Measurements from ENCODE around the gene SMAD6.

The SMAD6 gene

DNA sequence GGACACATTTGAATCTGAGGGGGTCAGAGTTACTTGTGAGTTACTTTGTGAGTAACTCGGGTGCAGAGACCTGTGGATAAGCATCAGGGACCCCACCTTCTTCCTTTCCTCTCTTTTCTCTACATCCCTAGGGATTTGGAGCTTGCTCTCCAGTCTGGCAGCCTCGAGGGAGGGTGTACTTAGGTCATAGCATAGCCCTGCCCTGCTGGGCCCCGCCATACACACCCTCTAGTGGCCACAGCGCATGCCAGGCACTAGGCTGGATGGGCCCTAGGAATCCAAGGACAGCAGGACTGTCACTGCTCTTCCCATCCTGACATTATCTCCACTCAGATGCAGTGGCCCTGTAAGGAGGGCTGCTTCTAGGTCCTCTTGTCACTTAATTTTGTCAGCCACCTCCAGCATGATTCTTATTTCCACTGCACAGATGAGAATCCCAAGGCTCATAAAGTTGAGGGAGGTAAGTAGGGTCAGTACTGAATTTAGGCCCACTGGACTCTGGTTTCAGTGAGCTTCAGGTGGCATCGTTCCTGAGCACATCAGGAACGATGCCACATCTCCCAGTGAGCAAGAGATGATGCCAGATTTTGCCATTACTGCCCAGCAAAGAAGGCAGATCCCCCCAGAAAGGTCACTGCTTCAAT, 3.6 kb upstream of the SMAD6 start (continued):
- TF ChIP-seq ZNF639 (tag by site-specific recombination; IDR thresholded peaks at IDR 0.05) (0 out of 2 replicates have a peak, but pooled peaks have one; percentile 49), ZNF629 (tag by site-specific recombination; IDR thresholded peaks at IDR 0.05) (peak; percentile 66), ZNF654 (tag by site-specific recombination; IDR thresholded peaks at IDR 0.05; ENCODE audit: low read depth) (peak; percentile 46), ZBTB21 (tag by site-specific recombination; IDR thresholded peaks at IDR 0.05) (peak; percentile 25; the same call in 1 of the 2 replicates), ZBTB8A (tag by site-specific recombination; IDR thresholded peaks at IDR 0.05) (peak; percentile 85), ZBTB48 (tag by site-specific recombination; IDR thresholded peaks at IDR 0.05) (peak; percentile 90), ZNF423 (tag by site-specific recombination; IDR thresholded peaks at IDR 0.05) (peak; percentile 56; the same call in 1 of the 2 replicates), IKZF3 (tag by site-specific recombination; IDR thresholded peaks at IDR 0.05) (peak; percentile 79), GLIS1 (tag by site-specific recombination; IDR thresholded peaks at IDR 0.05) (peak; percentile 32; the same call in 1 of the 2 replicates), ZNF169 (tag by site-specific recombination; IDR thresholded peaks at IDR 0.05) (no peak), ZIC2 (tag by site-specific recombination; IDR thresholded peaks at IDR 0.05) (peak; percentile 61), ZBTB10 (tag by site-specific recombination; IDR thresholded peaks at IDR 0.05) (peak; percentile 52; the same call in 1 of the 2 replicates), ZBTB26 (tag by site-specific recombination; optimal IDR thresholded peaks at IDR 0.05) (peak; percentile 22), KLF1 (tag by site-specific recombination; IDR thresholded peaks at IDR 0.05) (peak; percentile 80), ZNF366 (tag by site-specific recombination; conservative IDR thresholded peaks at IDR 0.05) (peak; percentile 61), ZNF354C (tag by site-specific recombination; IDR thresholded peaks at IDR 0.05; ENCODE audit: borderline replicate concordance, low read depth) (no peak), GLI2 (tag by site-specific recombination; IDR thresholded peaks at IDR 0.05; ENCODE audit: borderline replicate concordance, low read depth) (no peak), ZNF404 (tag by site-specific recombination; IDR thresholded peaks at IDR 0.05) (no peak), ZSCAN23 (tag by site-specific recombination; IDR thresholded peaks at IDR 0.05) (no peak)
- TF ChIP-seq, protein P1, sequence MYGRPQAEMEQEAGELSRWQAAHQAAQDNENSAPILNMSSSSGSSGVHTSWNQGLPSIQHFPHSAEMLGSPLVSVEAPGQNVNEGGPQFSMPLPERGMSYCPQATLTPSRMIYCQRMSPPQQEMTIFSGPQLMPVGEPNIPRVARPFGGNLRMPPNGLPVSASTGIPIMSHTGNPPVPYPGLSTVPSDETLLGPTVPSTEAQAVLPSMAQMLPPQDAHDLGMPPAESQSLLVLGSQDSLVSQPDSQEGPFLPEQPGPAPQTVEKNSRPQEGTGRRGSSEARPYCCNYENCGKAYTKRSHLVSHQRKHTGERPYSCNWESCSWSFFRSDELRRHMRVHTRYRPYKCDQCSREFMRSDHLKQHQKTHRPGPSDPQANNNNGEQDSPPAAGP (tag by site-specific recombination; IDR thresholded peaks at IDR 0.05): peak; percentile 77

DNA sequence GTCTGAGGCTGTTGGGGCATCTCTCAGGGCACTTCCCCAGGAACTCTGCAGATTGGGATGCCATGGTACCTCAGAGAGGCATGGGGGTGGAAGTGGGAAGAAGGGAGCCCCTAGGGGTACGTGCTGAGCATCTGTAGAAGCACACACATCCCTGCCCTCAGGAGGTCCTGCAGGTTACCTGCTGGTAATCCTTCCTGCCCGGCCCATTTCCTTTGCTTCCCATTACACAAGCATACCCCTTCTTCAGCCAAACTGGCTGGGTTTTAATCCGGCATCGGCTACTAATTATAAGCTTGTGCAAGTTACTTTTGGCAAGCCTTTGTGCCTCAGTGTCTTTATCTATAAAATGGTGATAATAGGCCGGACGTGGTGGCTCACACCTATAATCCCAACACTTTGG, 3.1 kb upstream of the SMAD6 start:
- CTCF ChIA-PET: interaction anchor here (0.6 to 5.7 kb wide), 27 partner anchors 8 to 339 kb away, joined by 3 to 40 read pairs (median 4); no protein-coding TSS in a partner anchor
- H3K4me3 ChIP-seq (ENCODE audit: low read depth, low read length): no peak overlapping the region
- no peak overlapping the region for H3K27ac ChIP-seq (ENCODE audit: extremely low read depth, low read depth, low read length)
- peaks cover 4% of the 10 kb centered on the region for H3K4me1 ChIP-seq (ENCODE audit: control insufficient read depth, insufficient read depth, low read length)
- no peaks in the 10 kb centered on the region for H3K9me3 ChIP-seq (ENCODE audit: control insufficient read depth, insufficient read depth, low read depth, low read length)
- POLR2A ChIA-PET: no interaction called here
- H3K36me3 ChIP-seq (ENCODE audit: control insufficient read depth in 2 of 2, insufficient read depth in 1 of 2, low read length in 2 of 2): peaks cover 0 to 4% of the 10 kb centered on the region in 2 experiments; a peak in 1 of 3 replicates
- TF ChIP-seq ZNF621 (tag by site-specific recombination; IDR thresholded peaks at IDR 0.05) (no peak), KLF16 (tag by site-specific recombination; IDR thresholded peaks at IDR 0.05) (no peak), ZNF18 (tag by site-specific recombination; IDR thresholded peaks at IDR 0.05) (no peak), ZNF626 (tag by site-specific recombination; IDR thresholded peaks at IDR 0.05) (no peak), ZNF169 (tag by site-specific recombination; IDR thresholded peaks at IDR 0.05) (no peak), ZNF623 (tag by site-specific recombination; IDR thresholded peaks at IDR 0.05) (no peak), ZSCAN30 (tag by site-specific recombination; IDR thresholded peaks at IDR 0.05) (no peak)
- TF ChIP-seq, protein P2, sequence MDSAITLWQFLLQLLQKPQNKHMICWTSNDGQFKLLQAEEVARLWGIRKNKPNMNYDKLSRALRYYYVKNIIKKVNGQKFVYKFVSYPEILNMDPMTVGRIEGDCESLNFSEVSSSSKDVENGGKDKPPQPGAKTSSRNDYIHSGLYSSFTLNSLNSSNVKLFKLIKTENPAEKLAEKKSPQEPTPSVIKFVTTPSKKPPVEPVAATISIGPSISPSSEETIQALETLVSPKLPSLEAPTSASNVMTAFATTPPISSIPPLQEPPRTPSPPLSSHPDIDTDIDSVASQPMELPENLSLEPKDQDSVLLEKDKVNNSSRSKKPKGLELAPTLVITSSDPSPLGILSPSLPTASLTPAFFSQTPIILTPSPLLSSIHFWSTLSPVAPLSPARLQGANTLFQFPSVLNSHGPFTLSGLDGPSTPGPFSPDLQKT (IDR thresholded peaks at IDR 0.05; ENCODE audit: borderline replicate concordance, low read depth, low read length): no peak
